HCT116 (cell line): ENCODE results near the gene RNF113B. TPM values are rescaled to one million over a fixed set of nuclear protein-coding genes. Genes with fewer than 3 reads are reported as not detected.

Experiments
- ATAC-seq: fragments of 200-7000 bp; cut with Tn5 transposase; 2 replicates; pipeline ENCODE4 v1.9.1; 2020; ENCODE audit warnings: mild to moderate bottlenecking, moderate library complexity
- BruUV-seq: library from RNA; stranded (reverse); fragments of 400-500 nt; replicated peaks from 2 replicates; lab custom pipeline; 2021; lab: Mats Ljungman, UMichigan
- CTCF ChIA-PET: fragments of 300-600 bp; sonication (Branson Sonifier 250); formaldehyde crosslinking; loops from one replicate; lab custom pipeline; 2021; ENCODE audit warnings: antibody characterized with exemption; lab: Charles Lee
- POLR2A ChIA-PET: fragments of 300-600, 350-600 bp; sonication (Branson Sonifier 250); formaldehyde crosslinking; loops from one replicate; lab custom pipeline; 2021; ENCODE audit warnings: antibody characterized with exemption; lab: Charles Lee
- RAD21 ChIA-PET, 2 experiments: fragments of 300-600 bp; sonication (Branson Sonifier 250); formaldehyde crosslinking; loops; one replicate each; lab custom pipeline; 2023; ENCODE audit warnings: low total read pairs in 2 of 2; ENCODE audit not compliant: uncharacterized antibody in 2 of 2, unreplicated experiment in 2 of 2, low non-redundant PET in 1 of 2; lab: Charles Lee
- DNase-seq: peaks from one replicate; pipeline ENCODE4 v3.0.0-alpha.2; 2010; ENCODE audit warnings: low read depth, low spot score
- H2AFZ ChIP-seq: fragments of 200-600 bp; shearing (Covaris generic), sonication (generic); 2 replicates; pipeline ENCODE4 v1.6.1; 2017; ENCODE audit warnings: low read depth, mixed run types, mixed read lengths, antibody characterized with exemption, low read length; ENCODE audit not compliant: poor library complexity, severe bottlenecking
- H3K27ac ChIP-seq: 2 replicates; pipeline ENCODE4 v1.5.1; 2012; ENCODE audit warnings: low read depth, low read length
- H3K27me3 ChIP-seq: fragments of 200-600 bp; sonication (generic); 2 replicates; pipeline ENCODE4 v1.6.1; 2016; ENCODE audit warnings: mixed run types, low read length, mixed read lengths; ENCODE audit not compliant: insufficient read depth
- H3K36me3 ChIP-seq, 2 experiments: fragments of 200-500 bp in 1 of 2; fragments of 200-600 bp in 1 of 2; sonication (Bioruptor generic) in 1 of 2; sonication (generic) in 1 of 2; 2 replicates each; pipeline versions ENCODE4 v1.5.1 to v1.6.1; 2014 to 2016; ENCODE audit warnings: low read length in 2 of 2, inconsistent platforms in 1 of 2, mixed read lengths in 1 of 2, mixed run types in 1 of 2; ENCODE audit not compliant: insufficient read depth in 2 of 2, control insufficient read depth in 1 of 2
- H3K4me1 ChIP-seq, 2 experiments: fragments of 200-600 bp in 1 of 2; sonication (generic) in 1 of 2; 2 replicates each; pipeline versions ENCODE4 v1.5.1 to v1.6.1; 2012 to 2017; ENCODE audit warnings: low read length in 2 of 2, inconsistent platforms in 1 of 2, mild to moderate bottlenecking in 1 of 2, mixed read lengths in 1 of 2, mixed run types in 1 of 2, moderate library complexity in 1 of 2; ENCODE audit not compliant: insufficient read depth in 2 of 2, control insufficient read depth in 1 of 2
- H3K4me2 ChIP-seq: fragments of 200-600 bp; sonication (generic); 2 replicates; pipeline ENCODE4 v1.6.1; 2017; ENCODE audit warnings: mixed run types, low read length, mixed read lengths
- H3K4me3 ChIP-seq, 2 experiments: fragments of 200-600 bp in 1 of 2; sonication (generic) in 1 of 2; replicated peaks in 1 of 2; 2 replicates each; pipeline ENCODE4 v1.5.1; 2011 to 2016; ENCODE audit warnings: low read length in 2 of 2, control low read depth in 1 of 2, low read depth in 1 of 2, mild to moderate bottlenecking in 1 of 2, mixed read lengths in 1 of 2, mixed run types in 1 of 2
- H3K79me2 ChIP-seq: fragments of 200-600 bp; sonication (generic); 2 replicates; pipeline ENCODE4 v1.6.1; 2017; ENCODE audit warnings: mild to moderate bottlenecking, mixed run types, low read length, moderate library complexity, mixed read lengths; ENCODE audit not compliant: insufficient read depth
- H3K9ac ChIP-seq: fragments of 200-600 bp; sonication (generic); 2 replicates; pipeline ENCODE4 v1.6.1; 2016; ENCODE audit warnings: low read length, mixed read lengths
- H3K9me2 ChIP-seq: fragments of 200-600 bp; sonication (generic), shearing (Covaris generic); 2 replicates; pipeline ENCODE4 v1.6.1; 2017; ENCODE audit warnings: mixed run types, mild to moderate bottlenecking, moderate library complexity; ENCODE audit not compliant: insufficient read depth
- H3K9me3 ChIP-seq, 2 experiments: fragments of 200-500 bp in 1 of 2; fragments of 200-600 bp in 1 of 2; sonication (Bioruptor generic) in 1 of 2; sonication (generic) in 1 of 2; 2 replicates each; pipeline ENCODE4 v1.6.1; 2014 to 2017; ENCODE audit warnings: low read length in 2 of 2, mixed read lengths in 2 of 2, inconsistent platforms in 1 of 2, low read depth in 1 of 2, mild to moderate bottlenecking in 1 of 2, mixed run types in 1 of 2, moderate library complexity in 1 of 2; ENCODE audit not compliant: control insufficient read depth in 1 of 2, insufficient read depth in 1 of 2
- H4K20me1 ChIP-seq: fragments of 200-600 bp; sonication (generic), shearing (Covaris generic); 2 replicates; pipeline ENCODE4 v1.6.1; 2017; ENCODE audit warnings: mixed run types, mild to moderate bottlenecking, moderate library complexity; ENCODE audit not compliant: insufficient read depth
- ATF3 ChIP-seq: IDR thresholded peaks from 2 replicates; pipeline ENCODE4 v1.6.1; 2012
- CBX3 ChIP-seq: IDR thresholded peaks from 2 replicates; pipeline ENCODE4 v1.6.1; 2012; ENCODE audit warnings: low read depth
- CTCF ChIP-seq, 3 experiments: fragments of 200-600 bp in 1 of 3; sonication (generic) in 1 of 3; IDR thresholded peaks in 2 of 3; conservative IDR thresholded peaks in 1 of 3; 2 replicates each; pipeline ENCODE4 v1.5.1; 2012 to 2017; ENCODE audit warnings: low read depth in 2 of 3, low read length in 2 of 3, antibody characterized with exemption in 1 of 3, borderline replicate concordance in 1 of 3, control low read depth in 1 of 3, mild to moderate bottlenecking in 1 of 3, mixed read lengths in 1 of 3, mixed run types in 1 of 3, moderate library complexity in 1 of 3; ENCODE audit not compliant: insufficient read depth in 1 of 3
- EGR1 ChIP-seq: IDR thresholded peaks from 2 replicates; pipeline ENCODE4 v1.6.1; 2012; ENCODE audit warnings: low read depth
- EZH2phosphoT487 ChIP-seq: fragments of 200-600 bp; IDR thresholded peaks from 2 replicates; pipeline ENCODE4 v1.6.1; 2018; ENCODE audit warnings: antibody characterized with exemption, borderline replicate concordance
- JUND ChIP-seq: IDR thresholded peaks from 2 replicates; pipeline ENCODE4 v1.6.1; 2012
- POLR2A ChIP-seq: IDR thresholded peaks from 2 replicates; pipeline ENCODE4 v1.7.0; 2011; ENCODE audit warnings: borderline replicate concordance; ENCODE audit not compliant: insufficient read depth, insufficient read length; ENCODE audit errors: extremely low read depth
- POLR2AphosphoS5 ChIP-seq: IDR thresholded peaks from 2 replicates; pipeline ENCODE4 v1.6.1; 2011; ENCODE audit warnings: mild to moderate bottlenecking, low read depth, low read length, moderate library complexity
- RAD21 ChIP-seq: IDR thresholded peaks from 2 replicates; pipeline ENCODE4 v1.6.1; 2012; ENCODE audit warnings: low read depth, mild to moderate bottlenecking
- REST ChIP-seq: IDR thresholded peaks from 2 replicates; pipeline ENCODE4 v1.6.1; 2012; ENCODE audit warnings: low read depth
- ZBTB33 ChIP-seq: IDR thresholded peaks from 2 replicates; pipeline ENCODE4 v1.6.1; 2011; ENCODE audit warnings: mild to moderate bottlenecking, low read length, moderate library complexity; ENCODE audit not compliant: insufficient replicate concordance; ENCODE audit errors: extremely low read depth
- ZNF274 ChIP-seq: fragments of 200-500 bp; sonication (Bioruptor generic); IDR thresholded peaks from 2 replicates; pipeline ENCODE4 v1.6.1; 2014; ENCODE audit warnings: mild to moderate bottlenecking, low read depth, low read length, inconsistent platforms
- intact Hi-C: fragments of 100-400 bp; cut with micrococcal nuclease; formaldehyde crosslinking; loops from 2 replicates; pipeline ENCODE4 v1.10.0; 2022
- total RNA-seq: library from RNA; stranded (reverse); gene quantifications from one replicate; pipeline ENCODE4 v1.2.1, GENCODE V29; 2021; ENCODE audit not compliant: unreplicated experiment

Gene RNF113B
- total RNA-seq, 1 experiment from 2014 or later: not detected

GRCh38 chr13:98192008-98192407, 14.9 kb upstream of the RNF113B start:
- CTCF ChIA-PET: no interaction called here
- Histone ChIP-seq H3K4me2 (no peak overlapping the region), H3K27ac (no peak overlapping the region), H3K4me3 (no peak overlapping the region), H3K27me3 (no peaks in the 10 kb centered on the region), H3K9me3 (no peaks in the 10 kb centered on the region), H3K9me2 (no peaks in the 10 kb centered on the region), H3K4me1 (no peaks in the 10 kb centered on the region; a peak in 1 of 4 replicates), H2AFZ (no peak overlapping the region)
- intact Hi-C loops: no loop called here
- no peak for TF ChIP-seq EGR1
- TF ChIP-seq, all 23 proteins: peak for 0
- Histone ChIP-seq H3K79me2 (no peaks in the 10 kb centered on the region), H4K20me1 (no peaks in the 10 kb centered on the region), H3K9ac (no peak overlapping the region), H3K36me3 (no peaks in the 10 kb centered on the region)
- BruUV-seq: no TSS peak
- ChIA-PET POLR2A (no interaction called here), RAD21 (no interaction called here)
- no peak for DNase-seq
- no peak for ATAC-seq

- Histone ChIP-seq H3K9ac (no peak overlapping the region), H3K27me3 (no peaks in the 10 kb centered on the region), H3K9me3 (no peaks in the 10 kb centered on the region), H3K4me3 (no peak overlapping the region), H4K20me1 (no peaks in the 10 kb centered on the region), H3K4me1 (no peaks in the 10 kb centered on the region; a peak in 1 of 4 replicates), H3K9me2 (no peaks in the 10 kb centered on the region), H3K4me2 (no peak overlapping the region), H3K27ac (no peak overlapping the region), H2AFZ (no peak overlapping the region), H3K79me2 (no peaks in the 10 kb centered on the region), H3K36me3 (no peaks in the 10 kb centered on the region)
- CTCF ChIA-PET: interaction anchor here (0.6 kb wide), 1 partner anchor 127 kb away, joined by 4 read pairs; no protein-coding TSS in a partner anchor
- no peak for TF ChIP-seq CTCF (IDR thresholded peaks at IDR 0.05 in 2 of 3, conservative IDR thresholded peaks at IDR 0.05 in 1 of 3; ENCODE audit: borderline replicate concordance in 1 of 3, insufficient read depth in 1 of 3, low read depth in 2 of 3, low read length in 2 of 3)
- no peak for TF ChIP-seq JUND
- no peak for TF ChIP-seq RAD21
- TF ChIP-seq ATF3: no peak
- no peak for TF ChIP-seq POLR2A
- no peak for TF ChIP-seq ZBTB33
- no peak for TF ChIP-seq REST
- TF ChIP-seq POLR2AphosphoS5: no peak
- no peak for TF ChIP-seq EZH2phosphoT487
- TF ChIP-seq CBX3: no peak
- no peak for TF ChIP-seq ZNF274
- DNase-seq (no peak), ATAC-seq (no peak)
- BruUV-seq: no TSS peak
- RAD21 ChIA-PET: no interaction called here
- POLR2A ChIA-PET: no interaction called here
- intact Hi-C loops: no loop called here
These were observed 13.9 kb upstream of the RNF113B start for GRCh38 chr13:98190889-98191444.
